ENCODE data around the gene CFD.

DNA sequence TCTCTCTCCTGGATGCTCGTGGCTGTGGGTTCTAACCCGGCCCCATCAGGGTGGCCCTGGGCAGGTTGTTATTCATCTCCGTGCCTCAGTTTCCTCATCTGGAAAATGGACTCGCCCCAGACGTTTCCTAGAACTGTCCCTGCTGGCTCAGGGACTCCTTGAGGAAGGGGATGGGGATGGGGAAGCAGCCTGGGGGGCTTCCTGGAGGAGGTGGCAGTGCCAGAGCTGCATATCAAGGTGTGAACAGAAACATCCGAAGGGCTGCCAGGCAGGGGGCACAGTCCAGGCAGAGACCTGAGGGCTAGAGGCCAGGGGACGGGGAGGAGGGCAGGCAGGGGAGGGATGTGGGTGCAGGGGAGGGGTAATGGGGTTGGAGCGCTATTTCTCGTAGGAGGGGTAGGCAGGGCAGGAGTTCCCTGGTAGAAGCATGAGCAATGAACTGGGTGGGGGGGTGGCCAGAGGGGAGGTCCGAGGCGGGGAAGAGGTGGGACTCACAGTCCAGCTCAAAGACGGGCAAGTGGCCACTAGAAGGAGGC lies 11.0 kb upstream of the CFD start:
- TF ChIP-seq, protein P1, sequence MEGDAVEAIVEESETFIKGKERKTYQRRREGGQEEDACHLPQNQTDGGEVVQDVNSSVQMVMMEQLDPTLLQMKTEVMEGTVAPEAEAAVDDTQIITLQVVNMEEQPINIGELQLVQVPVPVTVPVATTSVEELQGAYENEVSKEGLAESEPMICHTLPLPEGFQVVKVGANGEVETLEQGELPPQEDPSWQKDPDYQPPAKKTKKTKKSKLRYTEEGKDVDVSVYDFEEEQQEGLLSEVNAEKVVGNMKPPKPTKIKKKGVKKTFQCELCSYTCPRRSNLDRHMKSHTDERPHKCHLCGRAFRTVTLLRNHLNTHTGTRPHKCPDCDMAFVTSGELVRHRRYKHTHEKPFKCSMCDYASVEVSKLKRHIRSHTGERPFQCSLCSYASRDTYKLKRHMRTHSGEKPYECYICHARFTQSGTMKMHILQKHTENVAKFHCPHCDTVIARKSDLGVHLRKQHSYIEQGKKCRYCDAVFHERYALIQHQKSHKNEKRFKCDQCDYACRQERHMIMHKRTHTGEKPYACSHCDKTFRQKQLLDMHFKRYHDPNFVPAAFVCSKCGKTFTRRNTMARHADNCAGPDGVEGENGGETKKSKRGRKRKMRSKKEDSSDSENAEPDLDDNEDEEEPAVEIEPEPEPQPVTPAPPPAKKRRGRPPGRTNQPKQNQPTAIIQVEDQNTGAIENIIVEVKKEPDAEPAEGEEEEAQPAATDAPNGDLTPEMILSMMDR (IDR thresholded peaks at IDR 0.05; ENCODE audit: insufficient read depth, low read length, poor library complexity, severe bottlenecking): no peak
- no peak for TF ChIP-seq EZH2phosphoT487 (conservative IDR thresholded peaks at IDR 0.05; ENCODE audit: low read length)
